SK-N-MC (cell line): ENCODE results near the gene RAP1GAP.

Experiments used
- EZH2 ChIP-seq: fragments of 200-600 bp; sonication (generic); IDR thresholded peaks from one replicate; pipeline ENCODE4 v1.6.1; 2017; ENCODE audit warnings: antibody characterized with exemption
- FOXP2 ChIP-seq: optimal IDR thresholded peaks from 2 replicates; pipeline ENCODE3; 2011; ENCODE audit warnings: mild to moderate bottlenecking, moderate library complexity; ENCODE audit not compliant: insufficient read depth; ENCODE audit errors: extremely low read length, control extremely low read depth
- POLR2AphosphoS5 ChIP-seq: IDR thresholded peaks from 2 replicates; pipeline ENCODE4 v1.6.1; 2012; ENCODE audit warnings: mild to moderate bottlenecking, low read depth, low read length, borderline replicate concordance

GRCh38 chr1:21633992-21634805, 35.0 kb downstream of the RAP1GAP start:
- TF ChIP-seq EZH2 = no peak
- TF ChIP-seq POLR2AphosphoS5 = no peak
- no peak for TF ChIP-seq FOXP2
